HUES64 (cell line): ENCODE results near the gene PLA2G4E.

Experiments used
- H3K27ac ChIP-seq: 2 replicates; pipeline ENCODE4 v1.7.0; 2013; ENCODE audit warnings: low read depth, low read length, inconsistent platforms
- H3K27me3 ChIP-seq: 2 replicates; pipeline ENCODE4 v1.6.1; 2013; ENCODE audit warnings: mild to moderate bottlenecking, low read length; ENCODE audit not compliant: insufficient read depth
- H3K36me3 ChIP-seq: 2 replicates; pipeline ENCODE4 v1.6.1; 2013; ENCODE audit warnings: mild to moderate bottlenecking, low read length; ENCODE audit not compliant: insufficient read depth
- H3K4me1 ChIP-seq: 2 replicates; pipeline ENCODE4 v1.6.1; 2013; ENCODE audit warnings: mild to moderate bottlenecking, low read length, moderate library complexity; ENCODE audit not compliant: insufficient read depth
- H3K4me3 ChIP-seq: 2 replicates; pipeline ENCODE4 v1.5.1; 2013; ENCODE audit warnings: mild to moderate bottlenecking, low read length, moderate library complexity
- H3K9ac ChIP-seq: 2 replicates; pipeline ENCODE4 v1.6.1; 2013; ENCODE audit warnings: mild to moderate bottlenecking, low read depth, low read length
- H3K9me3 ChIP-seq: 2 replicates; pipeline ENCODE4 v1.6.1; 2013; ENCODE audit warnings: low read depth, low read length; ENCODE audit not compliant: insufficient read depth
- WGBS: fragments of 150-250, 120-280 bp; methylation state at CpG from one replicate; pipeline ENCODE4 v1.1.7; 2013; ENCODE audit warnings: missing lambda C conversion rate; 5-methylcytosine and 5-hydroxymethylcytosine counted together

Gene PLA2G4E

DNA sequence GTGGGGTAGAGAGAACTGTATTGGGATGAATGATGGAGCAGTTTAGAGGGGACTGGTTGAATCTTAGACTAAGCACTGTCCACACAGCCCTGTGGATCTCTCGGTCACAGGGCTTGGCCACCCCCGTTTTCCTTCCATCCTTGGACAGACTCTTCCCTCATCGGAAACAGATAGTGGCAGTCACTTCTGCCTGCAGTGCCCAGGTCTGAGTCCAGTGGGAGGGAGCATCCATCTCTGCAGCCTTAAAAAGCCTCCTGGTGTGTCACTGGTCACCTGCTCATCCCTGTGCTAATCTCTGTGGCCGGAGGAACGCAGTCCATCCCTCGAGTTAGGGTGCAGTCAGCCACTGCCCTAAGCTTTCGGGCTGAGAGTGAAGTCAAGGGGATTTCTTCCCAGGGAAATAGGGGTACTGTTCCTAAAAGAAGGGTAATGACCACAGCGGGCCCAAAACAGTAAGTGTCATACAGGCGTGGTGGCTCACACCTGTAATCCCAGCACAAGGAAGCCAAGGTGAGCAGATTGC, 41.5 kb upstream of the PLA2G4E start:
- Histone ChIP-seq H3K27ac (no peak overlapping the region), H3K9ac (no peak overlapping the region), H3K36me3 (no peaks in the 10 kb centered on the region), H3K4me3 (no peak overlapping the region), H3K27me3 (no peaks in the 10 kb centered on the region), H3K4me1 (no peaks in the 10 kb centered on the region), H3K9me3 (no peaks in the 10 kb centered on the region)
- WGBS, result 96% methylated on average over 9 of the region's 9 CpGs

GRCh38 chr15:42060797-42061196, 40.0 kb upstream of the PLA2G4E start:
- no peak overlapping the region for H3K27ac ChIP-seq
- no peak overlapping the region for H3K4me3 ChIP-seq
- 85% methylated on average over 5 of the region's 5 CpGs for WGBS
- no peaks in the 10 kb centered on the region for H3K4me1 ChIP-seq
- H3K27me3 ChIP-seq, result peaks cover 3% of the 10 kb centered on the region; the same call in 1 of the 2 replicates
- H3K36me3 ChIP-seq, result no peaks in the 10 kb centered on the region
- H3K9me3 ChIP-seq, result no peaks in the 10 kb centered on the region
- no peak overlapping the region for H3K9ac ChIP-seq

DNA sequence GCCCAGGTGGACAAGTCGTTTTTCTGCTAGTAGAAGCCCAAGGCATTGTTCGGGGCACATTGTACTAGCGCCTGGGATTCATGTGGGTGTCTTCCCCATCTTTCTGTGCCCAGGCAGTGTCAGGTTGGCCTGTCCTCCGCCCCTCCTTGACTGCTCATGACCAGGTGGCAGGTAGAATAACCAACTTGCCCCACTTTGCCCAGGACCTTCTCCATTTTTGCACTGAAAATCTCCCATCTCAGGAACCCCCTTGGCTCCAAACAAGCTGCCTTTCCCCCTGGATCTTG, 39.6 kb upstream of the PLA2G4E start:
- no peak overlapping the region for H3K4me3 ChIP-seq
- WGBS, result 93% methylated on average over 4 of the region's 4 CpGs
- H3K27ac ChIP-seq, result no peak overlapping the region
- H3K9me3 ChIP-seq, result no peaks in the 10 kb centered on the region
- H3K36me3 ChIP-seq, result no peaks in the 10 kb centered on the region
- H3K9ac ChIP-seq, result no peak overlapping the region
- H3K4me1 ChIP-seq, result no peaks in the 10 kb centered on the region
- H3K27me3 ChIP-seq, result peaks cover 3% of the 10 kb centered on the region; the same call in 1 of the 2 replicates

DNA sequence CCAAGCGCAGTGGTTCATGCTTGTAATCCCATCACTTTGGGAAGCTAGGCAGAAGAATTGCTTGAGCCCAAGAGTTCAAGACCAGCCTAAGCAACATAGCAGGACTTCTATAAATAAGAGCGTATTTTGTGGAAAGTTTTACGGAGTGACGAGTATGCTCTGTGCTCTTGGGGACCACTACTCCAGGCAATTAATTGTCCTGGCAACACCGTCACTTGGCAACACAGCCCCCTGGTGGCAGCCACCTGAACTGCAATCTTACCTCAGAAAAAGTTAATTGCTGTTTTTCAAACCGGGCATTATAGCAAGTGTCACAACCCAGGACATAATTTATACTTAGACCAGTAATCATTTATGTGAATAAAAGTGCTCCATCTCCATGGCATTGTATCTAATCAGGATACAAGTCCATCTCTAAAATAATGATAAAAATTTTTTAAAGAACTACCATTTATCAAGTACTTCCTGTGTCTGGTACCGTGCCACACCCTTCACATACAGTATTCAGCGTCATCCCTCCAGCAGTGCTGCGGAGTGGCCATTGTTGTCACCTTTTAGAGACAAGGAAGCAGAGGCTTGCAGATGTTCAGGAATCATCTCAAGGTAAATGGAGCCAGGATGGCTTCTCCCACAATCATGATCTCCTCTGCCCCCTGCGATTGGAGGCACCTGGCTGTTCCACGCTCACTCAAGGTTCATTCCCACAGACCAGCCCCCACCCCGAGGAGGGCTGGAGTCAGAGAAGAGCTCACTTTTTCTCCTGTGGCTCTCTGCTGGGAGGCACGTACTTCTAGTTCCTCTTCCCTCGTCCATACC, 39.0 kb upstream of the PLA2G4E start:
- H3K27ac ChIP-seq, result no peak overlapping the region
- no peaks in the 10 kb centered on the region for H3K36me3 ChIP-seq
- no peak overlapping the region for H3K4me3 ChIP-seq
- WGBS, result 63% methylated on average over 14 of the region's 14 CpGs
- H3K9ac ChIP-seq, result no peak overlapping the region
- no peaks in the 10 kb centered on the region for H3K4me1 ChIP-seq
- H3K27me3 ChIP-seq, result peaks cover 3% of the 10 kb centered on the region; the same call in 1 of the 2 replicates
- H3K9me3 ChIP-seq, result no peaks in the 10 kb centered on the region

DNA sequence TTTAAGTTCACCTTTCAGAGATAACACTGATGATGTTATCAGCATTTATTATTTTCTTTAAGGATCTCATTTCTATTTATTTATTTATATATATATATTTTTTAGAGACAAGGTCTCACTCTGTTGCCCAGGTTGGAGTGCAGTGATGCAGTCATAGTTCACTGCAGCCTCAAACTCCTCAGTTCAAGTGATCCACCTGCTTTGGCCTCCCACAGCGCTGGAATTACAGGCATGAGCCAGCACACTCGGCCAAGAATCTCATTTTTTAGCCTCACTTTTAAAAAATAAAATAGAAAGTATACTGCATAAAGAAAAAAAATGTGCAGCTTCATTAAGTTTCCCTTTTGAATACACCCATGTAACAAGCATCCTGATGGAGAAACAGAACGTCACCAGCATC, 37.9 kb upstream of the PLA2G4E start:
- Histone ChIP-seq H3K27me3 (peaks cover 3% of the 10 kb centered on the region; the same call in 1 of the 2 replicates), H3K27ac (no peak overlapping the region), H3K9ac (no peak overlapping the region), H3K36me3 (no peaks in the 10 kb centered on the region), H3K4me1 (no peaks in the 10 kb centered on the region), H3K9me3 (no peaks in the 10 kb centered on the region), H3K4me3 (no peak overlapping the region)
- 95% methylated on average over 3 of the region's 3 CpGs for whole genome bisulfite sequencing

DNA sequence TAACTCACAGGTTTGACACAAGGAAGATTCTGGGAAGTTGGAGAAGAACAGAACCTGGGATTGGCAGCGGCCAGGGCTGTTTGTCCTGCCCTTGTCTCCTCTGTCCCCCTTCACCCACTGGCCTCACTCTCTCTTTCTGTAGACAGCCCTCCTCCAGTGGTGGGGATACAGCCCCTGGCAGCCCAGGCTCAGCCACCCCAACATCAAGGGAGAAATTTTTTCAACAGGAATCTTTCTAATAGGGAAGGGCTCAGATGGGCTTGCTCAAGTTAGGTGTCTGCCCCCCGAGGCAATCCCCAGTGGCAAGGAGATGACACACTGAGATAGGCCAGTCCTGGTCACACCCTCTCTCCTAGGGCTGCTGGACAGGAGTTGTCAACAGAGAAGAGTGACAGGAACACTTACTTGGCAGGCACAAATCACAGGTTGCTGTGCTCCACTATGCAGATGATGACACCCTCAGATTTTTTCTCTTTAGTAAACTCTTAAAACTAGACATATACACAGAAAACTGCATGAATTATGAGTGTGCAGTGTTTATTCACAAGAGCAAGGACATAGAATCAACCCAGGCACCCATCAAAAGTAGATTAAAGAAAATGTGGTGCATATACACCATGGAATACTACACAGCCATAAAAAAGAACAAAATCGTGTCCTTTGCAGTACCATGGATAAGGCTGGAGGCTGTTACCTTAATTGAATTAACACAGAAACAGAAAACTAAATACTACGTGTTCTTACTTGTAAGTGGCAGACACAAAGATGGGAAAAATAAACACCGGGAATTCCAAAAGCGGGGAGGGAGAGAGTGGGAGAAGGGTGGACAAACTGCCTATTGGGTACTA, 37.2 kb upstream of the PLA2G4E start:
- Histone ChIP-seq H3K27me3 (peaks cover 3% of the 10 kb centered on the region; the same call in 1 of the 2 replicates), H3K9me3 (no peaks in the 10 kb centered on the region), H3K27ac (no peak overlapping the region), H3K36me3 (no peaks in the 10 kb centered on the region), H3K4me3 (peak overlapping the region; percentile 20; the same call in 1 of the 2 replicates), H3K4me1 (no peaks in the 10 kb centered on the region), H3K9ac (no peak overlapping the region)
- 89% methylated on average over 6 of the region's 6 CpGs for WGBS

- WGBS, result 29% methylated on average over 37 of the region's 37 CpGs
- H3K36me3 ChIP-seq, result no peaks in the 10 kb centered on the region
- peak overlapping the region; percentile 20 for H3K4me3 ChIP-seq
- no peaks in the 10 kb centered on the region for H3K9me3 ChIP-seq
- H3K27ac ChIP-seq, result no peak overlapping the region
- H3K27me3 ChIP-seq, result peaks cover 3% of the 10 kb centered on the region; the same call in 1 of the 2 replicates
- no peak overlapping the region for H3K9ac ChIP-seq
- no peaks in the 10 kb centered on the region for H3K4me1 ChIP-seq
These were observed 36.3 kb upstream of the PLA2G4E start for GRCh38 chr15:42056934-42057798.

- Histone ChIP-seq H3K9ac (no peak overlapping the region), H3K27ac (no peak overlapping the region), H3K9me3 (no peaks in the 10 kb centered on the region), H3K27me3 (peaks cover 3% of the 10 kb centered on the region; the same call in 1 of the 2 replicates), H3K4me3 (no peak overlapping the region), H3K36me3 (no peaks in the 10 kb centered on the region), H3K4me1 (no peaks in the 10 kb centered on the region)
- WGBS, result 91% methylated on average over 1 of the region's 2 CpGs
These were observed 33.1 kb upstream of the PLA2G4E start for GRCh38 chr15:42053914-42054313.

DNA sequence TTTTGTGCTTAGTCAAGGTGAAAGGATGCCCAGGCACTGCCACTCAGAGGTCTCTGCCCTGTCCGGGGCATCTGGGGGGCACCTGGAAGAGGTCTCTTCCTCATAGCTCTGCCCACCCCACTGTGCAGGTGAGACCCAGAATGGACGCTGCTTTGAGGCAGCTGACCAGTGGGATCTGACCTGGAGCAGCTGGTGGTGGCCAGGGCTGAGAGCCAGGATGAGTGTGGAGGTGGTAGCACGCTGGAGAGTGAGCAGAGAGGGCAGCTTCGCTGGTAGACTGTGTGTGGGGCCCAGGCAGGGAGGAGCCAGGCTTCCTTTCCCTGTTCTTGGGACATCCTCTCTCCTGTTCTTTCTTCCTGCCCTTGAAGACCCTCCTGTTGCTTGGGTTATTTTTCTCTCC, 32.2 kb upstream of the PLA2G4E start:
- no peak overlapping the region for H3K9ac ChIP-seq
- H3K9me3 ChIP-seq, result no peaks in the 10 kb centered on the region
- H3K4me1 ChIP-seq, result 0 out of 2 replicates have a peak, but pooled peaks cover 6% of the 10 kb centered on the region
- no peak overlapping the region for H3K4me3 ChIP-seq
- WGBS, result 93% methylated on average over 4 of the region's 4 CpGs
- peaks cover 3% of the 10 kb centered on the region; the same call in 1 of the 2 replicates for H3K27me3 ChIP-seq
- no peak overlapping the region for H3K27ac ChIP-seq
- no peaks in the 10 kb centered on the region for H3K36me3 ChIP-seq

DNA sequence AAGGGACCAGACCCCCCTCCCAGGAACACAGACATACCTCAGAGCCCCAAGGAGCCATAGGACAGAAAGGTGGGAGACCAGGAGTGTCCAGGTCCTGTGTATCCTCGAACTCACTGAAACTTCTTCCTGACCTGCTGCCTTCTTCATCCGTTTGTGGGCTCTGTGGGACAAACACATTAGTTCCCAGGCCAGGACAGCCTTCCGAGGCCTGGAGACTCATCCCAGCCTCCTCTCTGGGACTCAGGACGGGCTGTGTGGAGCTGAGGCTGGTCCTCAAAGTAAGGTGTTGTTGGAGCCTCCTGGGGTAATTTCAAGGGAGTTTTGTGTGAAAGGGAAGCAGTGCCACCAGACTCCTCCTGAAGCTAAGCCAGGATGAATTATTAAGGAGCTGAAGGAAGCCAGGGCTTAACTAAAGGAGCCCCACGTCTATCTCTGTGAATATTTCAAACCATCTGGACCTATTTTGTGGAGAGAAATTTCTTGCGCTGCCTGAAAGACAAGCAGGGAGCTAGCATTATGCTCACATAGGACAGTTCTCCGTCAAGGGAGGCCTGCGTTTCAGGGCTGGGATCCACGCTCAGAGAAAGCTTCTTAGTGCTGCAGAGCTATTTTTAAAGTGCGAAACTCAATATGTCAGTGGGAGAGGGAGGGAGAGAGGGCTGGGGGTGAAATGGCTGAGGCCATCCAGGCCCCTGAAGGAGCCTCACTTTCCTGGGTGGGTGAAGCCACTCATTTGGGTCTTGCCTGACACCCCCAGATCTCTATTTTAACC, 29.8 kb upstream of the PLA2G4E start:
- Histone ChIP-seq H3K4me3 (no peak overlapping the region), H3K4me1 (0 out of 2 replicates have a peak, but pooled peaks cover 6% of the 10 kb centered on the region), H3K9ac (no peak overlapping the region), H3K36me3 (no peaks in the 10 kb centered on the region), H3K27me3 (no peaks in the 10 kb centered on the region), H3K27ac (no peak overlapping the region), H3K9me3 (no peaks in the 10 kb centered on the region)
- 88% methylated on average over 10 of the region's 10 CpGs for WGBS
